Activated T-cell treated with anti-CD3 and anti-CD28 coated beads for 48 hours (primary cell): ENCODE measurements around the gene GEMIN2.
"Not testable (repeated sequence)": the region's sequence is repeated elsewhere in the genome, so short reads cannot be mapped to it uniquely, and the experiment has no call there.

Experiments
- DNase-seq: peaks from one replicate; pipeline ENCODE4 v3.0.0-alpha.2; 2020; ENCODE audit warnings: low read depth

Gene GEMIN2, protein sequence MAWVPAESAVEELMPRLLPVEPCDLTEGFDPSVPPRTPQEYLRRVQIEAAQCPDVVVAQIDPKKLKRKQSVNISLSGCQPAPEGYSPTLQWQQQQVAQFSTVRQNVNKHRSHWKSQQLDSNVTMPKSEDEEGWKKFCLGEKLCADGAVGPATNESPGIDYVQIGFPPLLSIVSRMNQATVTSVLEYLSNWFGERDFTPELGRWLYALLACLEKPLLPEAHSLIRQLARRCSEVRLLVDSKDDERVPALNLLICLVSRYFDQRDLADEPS

DNA sequence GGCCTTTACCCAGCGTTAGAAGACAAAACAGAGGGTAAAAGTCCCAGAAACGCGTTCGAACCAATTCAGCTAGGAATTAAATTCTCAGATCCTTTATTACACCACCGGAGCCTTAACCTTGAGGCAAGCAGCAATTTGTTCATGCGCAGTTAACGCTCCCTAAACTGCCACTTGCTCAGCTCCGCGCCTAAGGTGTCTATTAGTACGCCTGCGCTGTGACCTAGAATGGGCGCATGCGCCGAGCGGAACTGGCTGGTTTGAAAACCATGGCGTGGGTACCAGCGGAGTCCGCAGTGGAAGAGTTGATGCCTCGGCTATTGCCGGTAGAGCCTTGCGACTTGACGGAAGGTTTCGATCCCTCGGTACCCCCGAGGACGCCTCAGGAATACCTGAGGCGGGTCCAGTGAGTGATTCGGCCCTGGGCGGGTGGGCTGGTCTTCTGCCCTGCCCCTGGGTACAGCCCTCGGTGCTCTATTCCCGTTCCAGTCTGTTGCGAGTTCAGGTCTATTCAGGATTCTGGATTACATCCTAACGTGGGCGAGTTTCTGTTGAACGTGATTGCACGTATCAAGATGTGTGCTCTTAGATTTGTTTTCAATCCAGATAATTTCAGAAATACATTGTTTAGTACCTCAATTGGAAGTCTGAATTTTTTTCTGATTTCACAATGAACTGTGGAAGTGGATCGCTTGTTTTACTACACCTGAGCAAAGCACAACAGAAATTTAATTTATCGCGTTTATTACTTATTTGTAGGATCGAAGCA is at the start of gene GEMIN2:
TSS of gene GEMIN2 (plus strand) at position 251 of the 766 bp plus-strand sequence. CDS start at position 267, 16 bp downstream.
- DNase-seq: peak; percentile 92

DNA sequence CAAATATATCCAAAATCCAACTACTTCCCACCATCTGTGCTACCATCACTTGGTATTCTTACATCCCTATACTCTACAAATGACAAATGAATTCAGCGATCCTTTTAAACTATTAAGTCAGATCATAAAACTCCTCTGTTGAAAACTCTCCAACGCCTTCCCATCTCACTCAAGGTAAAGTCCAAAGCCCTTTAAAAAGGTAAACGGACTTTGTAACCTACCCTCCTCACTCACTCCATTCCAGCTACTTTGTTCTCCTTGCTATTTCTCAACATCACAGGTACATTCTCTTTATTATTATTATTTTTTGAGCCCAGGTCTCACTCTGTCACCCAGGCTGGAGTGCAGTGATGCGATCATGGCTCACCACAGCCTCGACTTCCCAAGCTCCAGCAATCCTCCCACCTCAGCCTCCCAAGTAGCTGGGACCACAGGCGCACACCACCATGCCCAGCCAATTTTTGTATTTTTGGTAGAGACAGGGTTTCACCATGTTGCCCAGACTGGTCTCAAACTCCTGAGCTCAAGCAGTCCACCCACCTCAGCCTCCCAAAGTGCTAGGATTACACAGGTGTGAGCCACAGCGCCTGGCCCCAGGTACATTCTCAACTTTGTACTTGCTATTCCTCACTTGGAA is 44.8 kb upstream of the GEMIN2 start:
- DNase-seq: not testable (repeated sequence)

DNA sequence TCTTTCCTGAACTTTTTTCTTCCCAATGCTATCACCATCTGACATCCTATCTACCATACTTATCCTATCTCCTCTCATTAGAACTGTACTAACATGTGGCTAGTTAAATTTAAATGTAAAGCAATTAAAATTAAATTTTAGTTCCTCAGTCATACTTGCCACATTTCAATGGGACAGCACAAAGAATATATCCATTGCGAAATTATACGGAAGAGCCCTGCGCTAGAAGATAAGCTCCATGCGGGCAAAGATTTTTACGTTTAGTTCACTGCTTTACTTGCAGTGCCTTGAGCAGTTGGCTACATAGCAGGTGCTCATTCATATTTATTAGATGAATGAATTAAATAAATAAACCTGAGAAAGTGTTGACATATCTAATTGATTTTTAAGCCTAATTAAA is 44.2 kb upstream of the GEMIN2 start:
- DNase-seq: no peak

DNA sequence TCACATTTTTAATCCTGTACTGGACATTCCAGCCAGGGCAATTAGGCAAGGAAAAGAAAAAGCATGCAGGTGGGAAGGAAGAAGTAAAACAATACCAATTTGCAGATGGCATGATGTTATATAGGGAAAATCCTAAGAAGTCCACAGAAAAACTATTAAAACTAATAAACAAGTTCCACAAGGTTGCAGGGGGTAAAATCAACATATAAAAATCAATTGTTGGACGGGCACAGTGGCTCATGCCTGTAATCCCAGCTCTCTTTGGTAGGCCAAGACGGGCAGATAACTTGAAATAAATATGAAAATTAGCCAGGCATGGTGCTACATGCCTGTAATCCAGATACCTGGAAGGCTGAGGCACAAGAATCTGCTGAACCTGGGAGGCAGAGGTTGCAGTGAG is 43.0 kb upstream of the GEMIN2 start:
- DNase-seq: no peak

- DNase-seq: no peak
These were observed 33.2 kb upstream of the GEMIN2 start for GRCh38 chr14:39080886-39081285.

DNA sequence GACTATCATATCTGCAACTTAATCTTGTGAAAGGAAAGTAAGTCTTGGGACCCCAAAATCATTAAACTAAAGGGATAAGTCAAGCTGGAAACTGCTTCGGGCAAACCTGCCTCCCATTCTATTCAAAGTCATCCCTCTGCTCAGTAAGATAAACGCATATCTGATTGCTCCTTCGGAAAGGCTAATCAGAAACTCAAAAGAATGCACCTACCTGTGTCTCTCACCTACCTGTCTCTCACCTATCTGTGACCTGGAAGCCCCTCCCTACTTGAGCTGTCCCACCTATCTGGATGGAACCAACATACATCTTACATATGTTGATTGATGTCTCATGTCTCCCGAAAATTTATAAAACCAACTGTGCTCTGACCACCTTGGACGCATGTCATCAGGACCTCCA is 31.0 kb upstream of the GEMIN2 start:
- no peak for DNase-seq

DNA sequence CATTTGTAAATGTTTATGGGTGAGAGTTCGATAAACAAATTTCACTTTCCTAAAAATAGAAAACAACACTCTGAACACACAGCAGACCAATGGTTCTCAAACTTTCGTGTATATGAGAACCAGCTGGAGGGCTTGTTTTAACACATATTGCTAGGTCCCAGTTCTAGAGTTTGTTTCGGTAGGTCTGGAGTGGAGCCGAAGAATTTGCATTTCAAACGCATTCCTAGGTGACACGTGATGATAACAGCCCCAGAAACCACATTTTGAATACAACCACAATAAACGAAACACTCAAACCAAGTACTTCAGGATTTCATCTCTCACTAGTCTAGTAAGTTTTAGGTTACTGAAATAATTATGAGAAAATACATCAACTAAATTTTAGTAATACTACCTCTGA is 28.2 kb upstream of the GEMIN2 start:
- DNase-seq: no peak

GRCh38 chr14:39087493-39087892 is 26.6 kb upstream of the GEMIN2 start:
- no peak for DNase-seq

DNA sequence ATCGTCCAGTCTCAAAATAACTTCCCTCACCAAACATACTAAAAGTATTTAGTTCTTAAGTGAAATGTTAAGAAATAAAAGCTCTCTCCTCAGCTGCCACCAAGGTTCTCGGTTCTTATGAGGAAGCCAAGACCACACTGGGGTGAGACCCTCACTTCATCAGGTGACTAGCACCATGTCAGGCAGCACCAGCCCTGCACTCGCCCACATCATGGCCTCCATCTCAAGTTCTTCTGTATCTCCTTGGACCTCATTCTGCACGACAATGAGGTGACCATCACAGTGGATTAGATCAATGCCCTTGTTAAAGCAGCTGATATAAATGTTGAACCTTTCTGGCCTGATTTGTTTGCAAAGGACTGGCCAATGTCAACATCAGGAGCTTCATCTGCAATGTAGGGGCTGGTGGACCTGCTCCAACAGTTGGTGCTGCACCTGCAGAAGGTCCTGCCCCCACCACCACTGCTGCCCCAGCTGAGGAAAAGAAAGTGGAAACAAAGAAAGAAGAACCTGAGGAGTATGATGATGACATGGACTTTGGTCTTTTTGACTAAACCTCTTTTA is 23.5 kb upstream of the GEMIN2 start:
- DNase-seq: no peak

DNA sequence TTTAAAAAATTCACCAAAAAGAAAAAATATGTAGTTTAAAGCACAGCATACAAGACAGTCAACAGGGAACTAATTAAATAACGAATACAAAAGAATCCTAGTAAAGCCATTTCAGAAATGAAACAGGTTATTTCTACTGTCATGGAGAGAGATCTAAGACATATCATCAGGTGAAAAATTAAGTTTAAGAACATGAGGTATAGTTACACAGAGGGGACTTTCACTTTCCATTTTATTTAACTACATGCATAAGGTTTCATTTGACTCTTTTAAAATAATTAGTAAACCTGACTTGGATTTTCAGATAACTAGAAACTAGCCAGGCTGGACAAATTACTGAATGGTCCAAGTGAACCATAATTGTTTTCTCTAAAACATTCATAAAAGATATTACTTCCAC is 22.4 kb upstream of the GEMIN2 start:
- DNase-seq: no peak

- no peak for DNase-seq
These were observed 19.6 kb upstream of the GEMIN2 start for GRCh38 chr14:39094515-39094914.

- no peak for DNase-seq
These were observed 17.0 kb upstream of the GEMIN2 start for GRCh38 chr14:39097159-39097558.

DNA sequence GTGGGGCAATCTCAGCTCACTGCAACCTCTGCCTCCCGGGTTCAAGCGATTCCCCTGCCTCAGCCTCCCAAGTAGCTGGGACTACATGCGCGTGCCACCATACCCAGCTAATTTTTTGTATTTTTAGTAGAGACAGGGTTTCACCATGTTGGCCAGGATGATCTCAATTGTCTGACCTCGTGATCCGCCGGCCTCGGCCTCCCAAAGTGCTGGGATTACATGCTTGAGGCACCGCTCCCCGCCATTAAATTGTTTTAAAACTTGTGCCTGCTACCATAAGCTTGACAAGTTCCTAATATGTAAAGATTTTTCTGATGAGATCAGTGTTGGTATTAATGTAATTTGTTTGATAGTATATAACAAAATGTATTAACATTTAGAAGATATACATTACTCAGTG is 14.9 kb upstream of the GEMIN2 start:
- not testable (repeated sequence) for DNase-seq

- no peak for DNase-seq
These were observed 14.4 kb upstream of the GEMIN2 start for GRCh38 chr14:39099748-39100147.

DNA sequence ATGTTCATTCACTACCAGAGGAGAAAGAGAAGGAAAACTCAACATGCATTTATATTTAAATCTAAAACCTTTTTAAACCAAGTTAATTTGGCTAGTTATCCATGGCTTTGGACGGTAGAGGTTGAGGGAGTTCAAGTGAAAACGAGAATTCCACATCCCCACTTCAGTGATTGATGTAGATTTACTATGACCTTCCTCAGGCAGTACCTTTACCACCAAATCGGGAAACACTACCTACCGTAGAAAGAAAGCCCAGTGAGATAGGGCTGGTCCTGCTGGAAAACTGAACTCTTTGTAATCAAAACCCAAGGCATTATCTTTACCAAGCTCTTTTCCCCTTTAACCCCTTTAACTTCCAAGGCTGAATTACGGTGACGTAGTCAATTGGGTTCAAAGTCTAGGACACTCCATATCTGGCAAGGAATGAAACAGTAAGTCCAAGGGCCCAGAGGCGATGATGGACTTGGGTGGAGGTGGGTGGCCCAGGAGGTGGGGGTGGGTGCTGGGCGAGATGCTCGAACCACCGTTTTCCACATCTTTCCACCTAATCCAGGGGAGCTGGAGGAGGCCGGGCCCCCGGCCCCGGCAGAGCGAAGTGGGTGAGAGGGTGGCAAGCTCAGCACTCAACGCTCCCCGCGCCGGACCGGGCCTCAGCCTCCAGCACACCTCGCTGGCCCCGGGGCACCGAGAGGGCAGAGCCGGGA is 11.7 kb upstream of the GEMIN2 start:
- no peak for DNase-seq

DNA sequence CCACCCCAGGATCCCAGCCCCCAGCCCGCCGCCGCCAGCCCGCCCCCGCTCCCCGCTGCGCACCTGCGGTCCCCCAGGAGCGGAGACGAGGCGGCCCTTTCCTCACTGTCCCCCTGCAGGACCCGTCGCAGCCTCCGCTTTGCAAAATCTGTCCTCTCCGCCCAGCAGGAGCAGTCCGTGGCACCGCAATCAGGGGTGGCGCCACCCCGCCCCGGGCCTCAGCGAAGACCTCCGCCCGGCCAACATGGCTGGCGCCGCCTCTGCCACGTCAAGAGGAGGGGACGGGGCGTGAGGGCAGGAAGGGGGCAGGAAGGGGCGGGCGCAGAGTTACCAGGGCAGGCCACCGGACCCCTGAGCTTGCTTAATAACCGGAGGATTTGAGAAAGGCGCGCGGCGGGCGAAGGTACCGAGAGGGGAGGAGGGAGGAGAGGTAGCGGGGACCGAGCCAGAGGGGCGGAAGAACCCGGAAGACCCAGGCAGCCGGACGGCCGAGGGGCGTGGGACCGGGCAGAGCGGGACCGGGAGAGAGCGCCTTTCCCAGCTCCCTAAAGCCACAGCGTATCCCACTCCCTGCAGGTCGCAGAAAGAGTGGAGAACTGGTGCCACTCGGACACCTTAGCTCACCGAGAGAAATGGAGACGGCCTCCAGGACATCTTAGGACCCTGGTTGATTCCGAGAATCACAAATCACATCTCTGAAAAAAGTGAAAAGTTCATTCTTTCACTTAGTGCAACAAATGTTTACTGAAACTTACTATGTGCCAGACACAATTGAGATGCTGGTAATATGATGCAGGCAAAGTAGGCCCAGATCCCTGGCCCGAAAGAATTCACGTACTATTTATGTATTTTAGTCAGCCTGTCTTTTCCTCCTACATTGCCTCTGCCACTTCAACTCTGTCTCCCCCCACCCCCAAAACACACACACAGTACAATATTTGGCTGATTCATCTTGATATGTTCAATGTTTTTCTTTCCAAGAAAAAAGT is 10.9 kb upstream of the GEMIN2 start, which contains the start of gene SEC23A:
TSS of gene SEC23A (minus strand) at position 267 of the 989 bp plus-strand sequence. CDS start 7,117 bp downstream, outside the sequence.
- peak; percentile 82 for DNase-seq

DNA sequence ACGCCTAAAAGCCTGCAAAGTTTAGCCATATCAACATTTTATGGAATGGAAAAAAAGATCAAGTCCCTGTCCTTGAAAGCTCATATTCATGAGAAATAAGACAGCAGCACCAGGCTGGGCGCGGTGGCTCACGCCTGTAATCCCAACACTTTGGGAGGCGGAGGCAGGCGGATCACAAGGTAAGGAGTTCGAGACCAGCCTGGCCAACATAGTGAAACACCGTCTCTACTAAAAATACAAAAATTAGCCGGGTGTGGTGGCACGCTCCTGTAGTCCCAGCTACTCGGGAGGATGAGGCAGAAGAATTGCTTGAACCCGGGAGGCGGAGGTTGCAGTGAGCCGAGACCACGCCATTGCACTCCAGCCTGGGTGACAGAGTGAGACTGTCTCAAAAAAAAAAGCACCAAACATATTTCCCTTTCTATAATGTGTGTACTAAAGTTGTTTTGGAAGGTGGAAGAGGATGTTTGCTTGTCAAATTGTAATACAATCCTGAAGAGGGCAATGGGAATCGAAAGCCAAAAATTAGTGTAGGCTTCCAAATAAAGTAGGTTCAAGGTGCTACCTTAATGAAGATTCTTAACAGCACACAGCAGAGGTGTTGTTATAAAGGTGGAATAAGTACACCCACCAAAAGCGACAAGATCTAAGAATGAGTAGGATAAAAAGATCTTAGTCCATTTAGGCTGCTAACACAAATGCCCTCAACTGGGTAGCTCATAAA is 9.9 kb upstream of the GEMIN2 start:
- not testable (repeated sequence) for DNase-seq

GRCh38 chr14:39107591-39107996 is 6.5 kb upstream of the GEMIN2 start:
- no peak for DNase-seq

DNA sequence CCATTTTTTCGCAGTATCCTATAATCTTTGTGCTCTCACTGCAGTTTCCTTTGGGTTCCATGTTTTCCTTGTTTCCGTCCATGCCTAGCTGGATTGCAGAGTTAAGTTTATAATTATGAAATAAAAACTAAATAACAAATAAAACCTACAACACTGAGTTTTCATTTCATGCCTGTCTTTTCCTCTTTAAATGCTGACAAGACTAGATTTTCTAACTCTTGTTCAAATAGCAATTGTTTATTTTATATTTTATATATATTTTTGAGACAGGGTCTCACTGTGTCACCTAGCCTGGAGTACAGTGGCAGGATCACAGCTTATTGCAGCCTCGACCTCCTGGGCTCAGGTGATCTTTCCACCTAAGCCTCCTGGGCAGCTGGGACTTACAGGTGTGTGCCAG is 5.3 kb upstream of the GEMIN2 start:
- DNase-seq: no peak
